Stimulated activated CD4-positive, alpha-beta T cell treated with anti-CD3 and anti-CD28 coated beads, Interleukin-2, amount 100 ng/mL, for 4 hours (primary cell): Measurements from ENCODE around the gene MMAA.
"Not testable (repeated sequence)": the region's sequence is repeated elsewhere in the genome, so short reads cannot be mapped to it uniquely, and the experiment has no call there.

Experiments used
- DNase-seq: peaks from one replicate; pipeline ENCODE4 v3.0.0-alpha.2; 2020; ENCODE audit warnings: low read depth

Gene MMAA

GRCh38 chr4:145618932-145619638 lies at the start of gene MMAA:
Gene MMAA, plus strand, starts transcription at chr4:145619385. Its CDS starts 19,755 bp downstream, at chr4:145639140.
- DNase-seq: peak; percentile 96

GRCh38 chr4:145574546-145574945 lies 44.6 kb upstream of the MMAA start:
- DNase-seq: not testable (repeated sequence)

GRCh38 chr4:145580906-145581305 lies 38.3 kb upstream of the MMAA start:
- no peak for DNase-seq

- DNase-seq: no peak
Measured at GRCh38 chr4:145583191-145584055, 35.8 kb upstream of the MMAA start.

- DNase-seq: no peak
Measured at GRCh38 chr4:145587088-145587754, 32.0 kb upstream of the MMAA start.

- DNase-seq: not testable (repeated sequence)
Measured at GRCh38 chr4:145589381-145589780, 29.8 kb upstream of the MMAA start.

GRCh38 chr4:145589916-145590702 lies 29.1 kb upstream of the MMAA start:
- no peak for DNase-seq

GRCh38 chr4:145602129-145602760 lies 16.9 kb upstream of the MMAA start:
- DNase-seq: no peak

- DNase-seq: no peak
Measured at GRCh38 chr4:145605941-145606340, 13.2 kb upstream of the MMAA start.

- peak; percentile 56 for DNase-seq
Measured at GRCh38 chr4:145609481-145610427, 9.4 kb upstream of the MMAA start.

- no peak for DNase-seq
Measured at GRCh38 chr4:145613566-145614232, 5.5 kb upstream of the MMAA start.

- DNase-seq: no peak
Measured at GRCh38 chr4:145614233-145614610, 5.0 kb upstream of the MMAA start.

GRCh38 chr4:145618210-145618931 lies 814 bp upstream of the MMAA start:
- peak; percentile 13 for DNase-seq

GRCh38 chr4:145619639-145619996 lies 433 bp downstream of the MMAA start:
- DNase-seq: peak; percentile 34

GRCh38 chr4:145622067-145622466 lies 2.9 kb downstream of the MMAA start:
- DNase-seq: not testable (repeated sequence)

GRCh38 chr4:145623831-145624230 lies 4.6 kb downstream of the MMAA start:
- no peak for DNase-seq

- DNase-seq: no peak
Measured at GRCh38 chr4:145625677-145626622, 6.8 kb downstream of the MMAA start.

GRCh38 chr4:145626623-145626982 lies 7.4 kb downstream of the MMAA start:
- DNase-seq: no peak
